OCI-LY3 (cell line): Measurements from ENCODE around the gene FASLG.

Experiments used
- H2AFZ ChIP-seq: fragments of 200-600, 300-600 bp; shearing (Covaris generic); 2 replicates; pipeline ENCODE4 v1.6.0; 2014; ENCODE audit warnings: antibody characterized with exemption, low read depth, low read length
- H3K27ac ChIP-seq: fragments of 200-600, 300-600 bp; sonication (generic); 2 replicates; pipeline ENCODE4 v1.5.1; 2014; ENCODE audit warnings: mild to moderate bottlenecking, low read length, moderate library complexity, mixed read lengths
- H3K27me3 ChIP-seq: fragments of 200-600, 300-600 bp; sonication (generic); 2 replicates; pipeline ENCODE4 v1.6.1; 2014; ENCODE audit warnings: low read depth, low read length, mixed read lengths
- H3K36me3 ChIP-seq: fragments of 200-600, 300-600 bp; sonication (generic); replicated peaks from 2 replicates; pipeline ENCODE3; 2014; ENCODE audit warnings: low read depth, low read length, mixed read lengths
- H3K4me1 ChIP-seq: fragments of 300-600, 200-600 bp; sonication (generic); 2 replicates; pipeline ENCODE4 v1.6.1; 2014; ENCODE audit warnings: low read length, mixed read lengths
- H3K4me2 ChIP-seq: fragments of 200-600, 300-600 bp; sonication (generic); 2 replicates; pipeline ENCODE4 v1.6.1; 2014; ENCODE audit warnings: low read length, mixed read lengths
- H3K4me3 ChIP-seq: fragments of 300-600, 200-600 bp; sonication (generic); 2 replicates; pipeline ENCODE4 v1.5.1; 2014; ENCODE audit warnings: antibody characterized with exemption, mild to moderate bottlenecking, low read length, moderate library complexity
- H3K79me2 ChIP-seq: fragments of 300-600, 200-600 bp; shearing (Covaris generic); 2 replicates; pipeline ENCODE4 v1.6.1; 2014; ENCODE audit warnings: mild to moderate bottlenecking, low read length, mixed read lengths
- H3K9ac ChIP-seq: fragments of 300-600, 200-600 bp; shearing (Covaris generic); 2 replicates; pipeline ENCODE4 v1.6.0; 2014; ENCODE audit warnings: mild to moderate bottlenecking, low read length, moderate library complexity
- H3K9me3 ChIP-seq: fragments of 200-600, 300-600 bp; shearing (Covaris generic); 2 replicates; pipeline ENCODE4 v1.6.1; 2014; ENCODE audit warnings: low read length, mixed read lengths; ENCODE audit not compliant: insufficient read depth
- H4K20me1 ChIP-seq: fragments of 200-600, 300-600 bp; sonication (generic); 2 replicates; pipeline ENCODE4 v1.6.1; 2016; ENCODE audit warnings: low read length, mixed read lengths; ENCODE audit not compliant: insufficient read depth
- EZH2phosphoT487 ChIP-seq: fragments of 200-600 bp; shearing (Covaris generic); IDR thresholded peaks from 2 replicates; pipeline ENCODE4 v1.6.1; 2018; ENCODE audit warnings: antibody characterized with exemption, mixed run types, low read depth
- TF ChIP-seq, protein P1 (sequence below): fragments of 200-600, 300-600 bp; sonication (generic); IDR thresholded peaks from 2 replicates; pipeline ENCODE4 v1.5.1; 2014; ENCODE audit warnings: antibody characterized with exemption, low read length, low read depth

FASLG gene

DNA sequence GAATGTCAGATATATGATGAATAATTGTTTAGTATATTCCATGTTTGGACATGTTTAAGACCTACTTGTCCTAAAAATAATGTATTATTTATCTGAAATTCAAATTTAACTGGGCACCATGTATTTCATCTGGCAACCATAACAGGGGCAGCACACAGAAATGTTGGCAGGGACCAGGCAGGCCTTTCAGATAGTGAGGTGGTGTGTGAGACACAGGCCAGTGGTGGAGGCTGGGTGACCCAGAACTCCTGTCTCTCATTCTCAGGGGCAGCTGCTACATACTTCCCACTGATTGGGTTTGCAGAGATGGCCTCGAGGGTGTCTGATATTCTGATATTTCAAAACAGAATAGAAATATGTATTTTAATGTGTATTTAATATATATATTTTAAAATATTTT is 1.3 kb upstream of the FASLG start:
- H3K9me3 ChIP-seq: no peaks in the 10 kb centered on the region
- H3K4me2 ChIP-seq: no peak overlapping the region
- H3K27ac ChIP-seq: no peak overlapping the region
- peaks cover 23% of the 10 kb centered on the region for H3K4me1 ChIP-seq
- no peak overlapping the region for H3K4me3 ChIP-seq
- no peaks in the 10 kb centered on the region for H4K20me1 ChIP-seq
- TF ChIP-seq, protein P1, sequence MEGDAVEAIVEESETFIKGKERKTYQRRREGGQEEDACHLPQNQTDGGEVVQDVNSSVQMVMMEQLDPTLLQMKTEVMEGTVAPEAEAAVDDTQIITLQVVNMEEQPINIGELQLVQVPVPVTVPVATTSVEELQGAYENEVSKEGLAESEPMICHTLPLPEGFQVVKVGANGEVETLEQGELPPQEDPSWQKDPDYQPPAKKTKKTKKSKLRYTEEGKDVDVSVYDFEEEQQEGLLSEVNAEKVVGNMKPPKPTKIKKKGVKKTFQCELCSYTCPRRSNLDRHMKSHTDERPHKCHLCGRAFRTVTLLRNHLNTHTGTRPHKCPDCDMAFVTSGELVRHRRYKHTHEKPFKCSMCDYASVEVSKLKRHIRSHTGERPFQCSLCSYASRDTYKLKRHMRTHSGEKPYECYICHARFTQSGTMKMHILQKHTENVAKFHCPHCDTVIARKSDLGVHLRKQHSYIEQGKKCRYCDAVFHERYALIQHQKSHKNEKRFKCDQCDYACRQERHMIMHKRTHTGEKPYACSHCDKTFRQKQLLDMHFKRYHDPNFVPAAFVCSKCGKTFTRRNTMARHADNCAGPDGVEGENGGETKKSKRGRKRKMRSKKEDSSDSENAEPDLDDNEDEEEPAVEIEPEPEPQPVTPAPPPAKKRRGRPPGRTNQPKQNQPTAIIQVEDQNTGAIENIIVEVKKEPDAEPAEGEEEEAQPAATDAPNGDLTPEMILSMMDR: no peak
- TF ChIP-seq EZH2phosphoT487: no peak
- H2AFZ ChIP-seq: no peak overlapping the region
- H3K79me2 ChIP-seq: no peaks in the 10 kb centered on the region
- H3K27me3 ChIP-seq: peaks cover 43% of the 10 kb centered on the region
- H3K9ac ChIP-seq: no peak overlapping the region
- no peaks in the 10 kb centered on the region for H3K36me3 ChIP-seq

DNA sequence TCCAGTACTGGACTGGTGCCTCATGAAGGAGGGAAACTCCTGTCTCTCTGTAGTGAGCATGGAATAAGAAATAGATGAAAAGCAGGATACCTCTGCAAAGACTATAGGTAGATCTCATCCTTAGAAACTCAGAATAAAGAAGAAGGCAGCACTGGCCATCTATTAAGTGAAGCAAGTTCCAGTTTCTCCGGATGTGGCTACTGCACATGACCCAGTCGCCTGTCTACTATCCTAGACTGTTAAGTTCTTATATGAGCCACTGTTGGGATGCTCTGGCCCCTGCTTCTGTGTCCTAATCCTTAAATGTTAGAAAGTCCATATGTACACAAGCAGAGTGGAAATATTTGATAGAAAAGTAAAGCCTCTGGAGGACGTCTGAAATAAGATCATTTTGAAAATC is 2.2 kb downstream of the FASLG start:
- no peak overlapping the region for H3K9ac ChIP-seq
- TF ChIP-seq EZH2phosphoT487: no peak
- TF ChIP-seq, protein P1: no peak
- H3K36me3 ChIP-seq: no peaks in the 10 kb centered on the region
- no peaks in the 10 kb centered on the region for H3K79me2 ChIP-seq
- no peaks in the 10 kb centered on the region for H4K20me1 ChIP-seq
- H2AFZ ChIP-seq: no peak overlapping the region
- H3K4me3 ChIP-seq: no peak overlapping the region
- H3K4me2 ChIP-seq: no peak overlapping the region
- peaks cover 14% of the 10 kb centered on the region for H3K4me1 ChIP-seq
- no peaks in the 10 kb centered on the region for H3K9me3 ChIP-seq
- H3K27ac ChIP-seq: no peak overlapping the region
- H3K27me3 ChIP-seq: peaks cover 42% of the 10 kb centered on the region

DNA sequence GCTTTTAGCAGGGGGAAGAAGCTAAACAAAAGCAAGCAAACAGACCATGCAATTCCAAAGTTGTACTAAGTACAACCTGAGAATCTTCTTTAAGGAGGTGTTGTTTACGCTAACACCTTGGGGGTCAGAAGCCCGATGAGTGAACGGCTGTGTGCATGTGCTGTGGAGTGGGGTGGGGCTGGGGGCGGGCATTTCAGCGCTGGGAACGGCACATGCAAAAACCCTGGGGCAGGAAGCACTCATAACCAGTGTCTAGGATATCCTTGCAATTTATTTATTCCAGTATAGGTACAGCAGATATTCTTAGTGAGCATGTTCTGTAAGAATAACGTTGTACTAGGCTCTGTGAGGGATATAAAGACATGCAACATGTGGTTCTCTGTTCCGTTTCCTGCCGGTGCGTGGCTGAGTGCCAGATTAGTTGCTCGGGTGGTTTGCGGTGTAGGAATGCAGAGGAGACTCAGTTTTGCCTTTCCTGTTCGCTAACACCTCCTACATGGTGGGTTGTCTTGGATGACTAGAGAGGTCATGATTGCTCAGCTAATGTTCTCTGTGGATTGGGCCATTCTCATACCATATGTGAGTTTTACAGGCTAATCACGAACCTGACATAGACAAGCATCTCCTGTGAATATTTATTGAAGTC is 3.7 kb downstream of the FASLG start:
- Histone ChIP-seq H3K27ac (no peak overlapping the region), H3K4me1 (peaks cover 14% of the 10 kb centered on the region), H3K9me3 (no peaks in the 10 kb centered on the region), H3K4me2 (peak overlapping the region; percentile 84), H3K36me3 (no peaks in the 10 kb centered on the region), H3K27me3 (peaks cover 38% of the 10 kb centered on the region), H3K4me3 (peak overlapping the region; percentile 71), H3K79me2 (no peaks in the 10 kb centered on the region), H4K20me1 (no peaks in the 10 kb centered on the region), H3K9ac (no peak overlapping the region), H2AFZ (peak overlapping the region; percentile 35)
- no peak for TF ChIP-seq EZH2phosphoT487
- TF ChIP-seq, protein P1: no peak

DNA sequence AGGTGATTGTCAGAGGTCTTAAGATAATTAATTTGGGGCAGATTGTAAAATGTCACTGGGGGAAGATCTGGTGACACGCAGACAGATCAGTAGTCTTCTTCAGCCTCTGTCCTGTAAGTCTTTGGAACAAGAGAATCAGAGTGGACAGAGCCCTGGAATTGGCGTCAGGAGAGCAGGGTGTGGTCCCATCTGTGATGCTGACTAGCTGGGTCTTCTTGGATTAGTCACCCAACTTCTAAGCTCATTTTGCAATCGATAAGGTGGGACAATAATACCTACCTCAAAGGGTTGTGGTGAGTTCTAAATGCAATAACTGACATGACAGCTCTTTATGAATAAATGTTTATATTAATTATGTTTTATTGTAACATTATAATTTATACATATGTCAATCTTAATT is 4.8 kb downstream of the FASLG start:
- no peak overlapping the region for H3K4me3 ChIP-seq
- peaks cover 38% of the 10 kb centered on the region for H3K27me3 ChIP-seq
- H4K20me1 ChIP-seq: no peaks in the 10 kb centered on the region
- TF ChIP-seq EZH2phosphoT487: no peak
- TF ChIP-seq, protein P1: no peak
- H2AFZ ChIP-seq: no peak overlapping the region
- no peaks in the 10 kb centered on the region for H3K79me2 ChIP-seq
- H3K36me3 ChIP-seq: no peaks in the 10 kb centered on the region
- no peaks in the 10 kb centered on the region for H3K9me3 ChIP-seq
- peaks cover 14% of the 10 kb centered on the region for H3K4me1 ChIP-seq
- H3K4me2 ChIP-seq: no peak overlapping the region
- no peak overlapping the region for H3K9ac ChIP-seq
- H3K27ac ChIP-seq: no peak overlapping the region
